GM10266 (cell line): ENCODE data around the gene NFIX.
"Not testable (repeated sequence)": the region's sequence is repeated elsewhere in the genome, so short reads cannot be mapped to it uniquely, and the experiment has no call there.

Source experiments
- DNase-seq: peaks from one replicate; pipeline ENCODE4 v3.0.0; 2012; ENCODE audit errors: extremely low spot score
- CTCF ChIP-seq: IDR thresholded peaks from 2 replicates; pipeline ENCODE4 v1.5.1; 2012; ENCODE audit warnings: mild to moderate bottlenecking, low read depth; ENCODE audit not compliant: control insufficient read depth, insufficient read depth; ENCODE audit errors: missing control alignments

Gene NFIX

GRCh38 chr19:12948612-12949362 is 46.5 kb upstream of the NFIX start:
- no peak for TF ChIP-seq CTCF
- no peak for DNase-seq

GRCh38 chr19:12949363-12950283 is 45.7 kb upstream of the NFIX start:
- no peak for TF ChIP-seq CTCF
- DNase-seq, result no peak

- DNase-seq, result not testable (repeated sequence)
Observed at GRCh38 chr19:12952050-12952449, 43.2 kb upstream of the NFIX start.

DNA sequence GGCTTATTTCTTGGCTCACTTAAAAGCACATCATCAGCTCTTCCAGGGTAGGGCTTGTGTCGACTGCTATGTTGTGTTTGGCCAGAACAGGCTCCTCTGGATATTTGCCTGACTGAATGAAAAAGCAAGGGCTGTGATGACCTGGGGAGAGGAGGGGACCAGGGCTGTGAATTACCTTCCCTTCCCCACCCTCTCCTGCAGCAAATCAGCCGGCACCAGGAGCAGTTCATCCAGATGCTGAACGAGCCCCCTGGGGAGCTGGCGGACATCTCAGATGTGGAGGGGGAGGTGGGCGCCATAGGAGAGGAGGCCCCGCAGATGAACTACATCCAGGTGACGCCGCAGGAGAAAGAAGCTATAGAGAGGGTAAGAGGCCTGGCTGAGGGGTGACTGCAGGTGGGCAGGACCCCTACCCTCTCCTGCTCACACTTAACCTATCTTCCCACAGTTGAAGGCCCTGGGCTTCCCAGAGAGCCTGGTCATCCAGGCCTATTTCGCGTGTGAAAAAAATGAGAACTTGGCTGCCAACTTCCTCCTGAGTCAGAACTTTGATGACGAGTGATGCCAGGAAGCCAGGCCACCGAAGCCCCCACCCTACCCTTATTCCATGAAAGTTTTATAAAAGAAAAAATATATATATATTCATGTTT is 42.7 kb upstream of the NFIX start:
- DNase-seq, result no peak

DNA sequence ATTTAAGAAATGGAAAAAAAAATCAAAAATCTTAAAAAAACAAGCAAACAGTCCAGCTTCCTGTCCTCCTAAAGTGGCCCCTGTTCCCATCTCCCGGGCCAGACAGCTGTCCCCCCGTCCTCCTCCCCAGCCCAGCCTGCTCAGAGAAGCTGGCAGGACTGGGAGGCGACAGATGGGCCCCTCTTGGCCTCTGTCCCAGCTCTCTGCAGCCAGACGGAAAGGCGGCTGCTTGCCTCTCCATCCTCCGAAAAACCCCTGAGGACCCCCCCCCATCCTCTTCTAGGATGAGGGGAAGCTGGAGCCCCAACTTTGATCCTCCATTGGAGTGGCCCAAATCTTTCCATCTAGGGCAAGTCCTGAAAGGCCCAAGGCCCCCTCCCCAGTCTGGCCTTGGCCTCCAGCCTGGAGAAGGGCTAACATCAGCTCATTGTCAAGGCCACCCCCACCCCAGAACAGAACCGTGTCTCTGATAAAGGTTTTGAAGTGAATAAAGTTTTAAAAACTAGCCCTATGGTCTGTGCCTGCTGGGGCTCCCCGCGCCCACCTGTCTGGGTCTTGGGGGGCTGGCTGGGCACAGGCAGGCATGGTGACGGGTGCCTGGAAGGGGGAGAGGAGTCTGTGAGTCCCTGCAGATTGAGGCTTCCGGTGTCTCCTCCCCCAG is 42.0 kb upstream of the NFIX start:
- no peak for DNase-seq
- TF ChIP-seq CTCF, result no peak

More for the DNA sequence above, 42.7 kb upstream of the NFIX start:
- no peak for TF ChIP-seq CTCF

GRCh38 chr19:12953799-12954611 is 41.3 kb upstream of the NFIX start:
- DNase-seq, result no peak
- TF ChIP-seq CTCF, result no peak
